SK-N-SH (cell line): ENCODE results near the gene TES. TPM values are rescaled to one million over a fixed set of nuclear protein-coding genes. Genes with fewer than 3 reads are reported as not detected.
A peak's percentile ranks its signal among the peaks of the same experiment; 100 is the strongest.

Source experiments
- CTCF ChIA-PET: fragments of 300-600, 350-600 bp; formaldehyde crosslinking; extraction: SDS; loops from one replicate; lab custom pipeline; 2021; lab: Yijun Ruan, JAX
- POLR2A ChIA-PET: fragments of 350-600 bp; sonication (Branson Sonifier 250); formaldehyde crosslinking; extraction: SDS; loops from one replicate; lab custom pipeline; 2020; ENCODE audit warnings: antibody characterized with exemption, inconsistent platforms; lab: Yijun Ruan, JAX
- DNase-seq: peaks from one replicate; pipeline ENCODE4 v3.0.0; 2012
- H2AFZ ChIP-seq: fragments of 200-600 bp; sonication (generic); 2 replicates; pipeline ENCODE4 v1.8.1; 2016; ENCODE audit warnings: antibody characterized with exemption, mild to moderate bottlenecking, low read depth
- H3F3A ChIP-seq: fragments of 200-600 bp; sonication (generic); replicated peaks from 2 replicates; pipeline ENCODE3; 2016; ENCODE audit warnings: antibody characterized with exemption, mild to moderate bottlenecking; ENCODE audit not compliant: insufficient read depth
- H3K27ac ChIP-seq, 2 experiments: fragments of 200-500 bp in 1 of 2; fragments of 200-600 bp in 1 of 2; sonication (Bioruptor generic) in 1 of 2; sonication (generic), shearing (Covaris generic) in 1 of 2; 2 replicates each; pipeline versions ENCODE4 v1.5.1 to v1.6.1; 2014 to 2016; ENCODE audit warnings: low read depth in 2 of 2, inconsistent platforms in 1 of 2, low read length in 1 of 2, mild to moderate bottlenecking in 1 of 2, mixed read lengths in 1 of 2
- H3K27me3 ChIP-seq: fragments of 200-600 bp; sonication (generic), shearing (Covaris generic); 2 replicates; pipeline ENCODE4 v1.6.1; 2016; ENCODE audit warnings: mixed run types; ENCODE audit not compliant: insufficient read depth
- H3K36me3 ChIP-seq, 2 experiments: fragments of 200-500 bp in 1 of 2; fragments of 200-600 bp in 1 of 2; sonication (Bioruptor generic) in 1 of 2; sonication (generic) in 1 of 2; replicated peaks in 1 of 2; 2 replicates each; pipeline versions ENCODE3 to v1.5.1; 2014 to 2016; ENCODE audit warnings: low read length in 1 of 2, mild to moderate bottlenecking in 1 of 2; ENCODE audit not compliant: insufficient read depth in 2 of 2, control insufficient read depth in 1 of 2
- H3K4me1 ChIP-seq, 2 experiments: fragments of 200-500 bp in 1 of 2; fragments of 200-600 bp in 1 of 2; sonication (Bioruptor generic) in 1 of 2; sonication (generic), shearing (Covaris generic) in 1 of 2; 2 replicates each; pipeline versions ENCODE4 v1.5.1 to v1.6.1; 2014 to 2016; ENCODE audit warnings: low read depth in 1 of 2, low read length in 1 of 2, mixed run types in 1 of 2; ENCODE audit not compliant: insufficient read depth in 2 of 2, control insufficient read depth in 1 of 2
- H3K4me2 ChIP-seq: fragments of 200-600 bp; sonication (generic), shearing (Covaris generic); 2 replicates; pipeline ENCODE4 v1.6.1; 2017; ENCODE audit warnings: mixed run types
- H3K4me3 ChIP-seq, 2 experiments: fragments of 200-500 bp in 1 of 2; fragments of 200-600 bp in 1 of 2; sonication (Bioruptor generic) in 1 of 2; sonication (generic), shearing (Covaris generic) in 1 of 2; 2 replicates each; pipeline versions ENCODE4 v1.5.1 to v1.8.1; 2014 to 2016; ENCODE audit warnings: low read depth in 2 of 2, inconsistent platforms in 1 of 2, low read length in 1 of 2, mild to moderate bottlenecking in 1 of 2, mixed read lengths in 1 of 2, moderate library complexity in 1 of 2
- H3K79me2 ChIP-seq: fragments of 200-600 bp; sonication (generic); 2 replicates; pipeline ENCODE4 v1.8.1; 2017; ENCODE audit warnings: mild to moderate bottlenecking; ENCODE audit not compliant: insufficient read depth
- H3K9ac ChIP-seq: fragments of 200-600 bp; sonication (generic); 2 replicates; pipeline ENCODE4 v1.6.1; 2017; ENCODE audit warnings: mixed run types
- H3K9me2 ChIP-seq: fragments of 200-600 bp; sonication (generic); 2 replicates; pipeline ENCODE4 v1.6.1; 2017; ENCODE audit warnings: mixed run types
- H3K9me3 ChIP-seq: fragments of 200-600 bp; sonication (generic); 2 replicates; pipeline ENCODE4 v1.6.1; 2017; ENCODE audit warnings: mixed run types, mild to moderate bottlenecking, moderate library complexity
- H4K20me1 ChIP-seq: fragments of 200-600 bp; sonication (generic); 2 replicates; pipeline ENCODE4 v1.6.1; 2017; ENCODE audit warnings: mild to moderate bottlenecking, mixed run types; ENCODE audit not compliant: insufficient read depth
- CHD2 ChIP-seq: fragments of 150-350 bp; IDR thresholded peaks from 2 replicates; pipeline ENCODE4 v1.6.1; 2018; ENCODE audit warnings: low read length; ENCODE audit not compliant: partially characterized antibody
- CTCF ChIP-seq: fragments of 200-600 bp; sonication (generic); IDR thresholded peaks from 2 replicates; pipeline ENCODE4 v1.6.1; 2017; ENCODE audit warnings: antibody characterized with exemption, mild to moderate bottlenecking, moderate library complexity
- ELF1 ChIP-seq: IDR thresholded peaks from 2 replicates; pipeline ENCODE4 v1.4.0; 2012
- EP300 ChIP-seq, 2 experiments: IDR thresholded peaks; 2 replicates each; pipeline versions ENCODE4 v1.4.0 to v1.6.1; 2012; ENCODE audit warnings: borderline replicate concordance in 1 of 2, low read depth in 1 of 2, low read length in 1 of 2
- EZH2phosphoT487 ChIP-seq: fragments of 200-600 bp; sonication (generic); IDR thresholded peaks from 2 replicates; pipeline ENCODE4 v1.6.1; 2017; ENCODE audit warnings: low read depth, mixed run types, mild to moderate bottlenecking, antibody characterized with exemption, moderate library complexity, borderline replicate concordance
- FOXM1 ChIP-seq: IDR thresholded peaks from 2 replicates; pipeline ENCODE4 v1.4.0; 2012; ENCODE audit warnings: low read depth, mild to moderate bottlenecking
- IRF3 ChIP-seq: fragments of 150-350 bp; IDR thresholded peaks from 2 replicates; pipeline ENCODE4 v1.6.1; 2016; ENCODE audit warnings: mild to moderate bottlenecking, low read depth, low read length
- MAX ChIP-seq: IDR thresholded peaks from 2 replicates; pipeline ENCODE4 v1.4.0; 2012; ENCODE audit warnings: low read depth
- MXI1 ChIP-seq: IDR thresholded peaks from 2 replicates; pipeline ENCODE4 v1.6.1; 2012; ENCODE audit warnings: mild to moderate bottlenecking, low read depth, low read length, improper control_type of control experiment
- POLR2AphosphoS5 ChIP-seq: IDR thresholded peaks from 2 replicates; pipeline ENCODE4 v1.6.1; 2012; ENCODE audit warnings: low read depth, low read length
- RCOR1 ChIP-seq: fragments of 150-350 bp; IDR thresholded peaks from 2 replicates; pipeline ENCODE4 v1.6.1; 2017; ENCODE audit warnings: antibody characterized with exemption, low read length
- RFX5 ChIP-seq: IDR thresholded peaks from 2 replicates; pipeline ENCODE4 v1.6.1; 2012; ENCODE audit warnings: mild to moderate bottlenecking, improper control_type of control experiment, low read length
- TCF12 ChIP-seq: IDR thresholded peaks from 2 replicates; pipeline ENCODE4 v1.4.0; 2012
- TEAD4 ChIP-seq: IDR thresholded peaks from 2 replicates; pipeline ENCODE4 v1.4.0; 2012; ENCODE audit warnings: mild to moderate bottlenecking, borderline replicate concordance; ENCODE audit not compliant: insufficient read depth
- USF1 ChIP-seq: IDR thresholded peaks from 2 replicates; pipeline ENCODE4 v1.4.0; 2012; ENCODE audit warnings: low read depth, borderline replicate concordance
- YY1 ChIP-seq: IDR thresholded peaks from 2 replicates; pipeline ENCODE4 v1.4.0; 2012; ENCODE audit warnings: low read depth, mild to moderate bottlenecking
- ZBTB33 ChIP-seq: IDR thresholded peaks from 2 replicates; pipeline ENCODE4 v1.4.0; 2012; ENCODE audit warnings: low read depth, borderline replicate concordance
- WGBS: methylation state at CpG from one replicate; pipeline ENCODE4 v1.1.6; 2017; ENCODE audit warnings: low lambda C conversion rate; 5-methylcytosine and 5-hydroxymethylcytosine counted together
- polyA plus RNA-seq, 3 experiments: library from polyadenylated mRNA; depleted of rRNA; stranded (reverse); fragments of >200 nt; gene quantifications; 2 replicates each; pipeline ENCODE4 v1.2.3, GENCODE V29; 2012

The TES gene
- polyA plus RNA-seq, 1 of the 3 experiments (the other 2 are of a cell fraction) = 9.5 TPM

GRCh38 chr7:116224492-116225098 lies 14.3 kb downstream of the TES start:
- peaks cover 10% of the 10 kb centered on the region; the same call in 1 of the 2 replicates for H3K27me3 ChIP-seq
- H3F3A ChIP-seq = peaks cover 16% of the 10 kb centered on the region
- CTCF ChIA-PET = interaction anchor here (2.0 to 5.3 kb wide), 4 partner anchors 11 to 301 kb away, joined by 6 to 28 read pairs (median 17); partner anchors contain the start of gene TES
- H3K9me3 ChIP-seq = no peaks in the 10 kb centered on the region
- WGBS = 61% methylated on average over 2 of the region's 2 CpGs
- H3K9me2 ChIP-seq = no peaks in the 10 kb centered on the region
- H3K36me3 ChIP-seq = no peaks in the 10 kb centered on the region
- POLR2A ChIA-PET = interaction anchor here (1.2 kb wide), 1 partner anchor 14 kb away, joined by 4 read pairs; the partner anchor contains the start of gene TES
- no peaks in the 10 kb centered on the region for H3K79me2 ChIP-seq
- H3K4me1 ChIP-seq = peaks cover 26 to 63% of the 10 kb centered on the region in 2 experiments; a peak in 3 of 4 replicates
- DNase-seq = no peak
- H2AFZ ChIP-seq = no peak overlapping the region
- H3K9ac ChIP-seq = no peak overlapping the region
- peak overlapping the region in 1 of 2 experiments; percentile 39; a peak in 1 of 4 replicates for H3K27ac ChIP-seq
- H3K4me3 ChIP-seq = no peak overlapping the region
- H4K20me1 ChIP-seq = no peaks in the 10 kb centered on the region
- TF ChIP-seq RFX5 (no peak), EZH2phosphoT487 (no peak), CHD2 (no peak), POLR2AphosphoS5 (no peak), TEAD4 (no peak), ELF1 (no peak), MXI1 (no peak), RCOR1 (no peak), EP300 (IDR thresholded peaks at IDR 0.05; ENCODE audit: borderline replicate concordance in 1 of 2, low read depth in 1 of 2, low read length in 1 of 2) (no peak), YY1 (no peak), TCF12 (no peak), USF1 (no peak), ZBTB33 (no peak)
- H3K4me2 ChIP-seq = no peak overlapping the region

- Histone ChIP-seq H3K36me3 (no peaks in the 10 kb centered on the region), H3K27ac (peak overlapping the region in 1 of 2 experiments; percentile 43; a peak in 1 of 4 replicates), H3K4me2 (no peak overlapping the region), H3K79me2 (no peaks in the 10 kb centered on the region), H3K4me3 (no peak overlapping the region), H2AFZ (no peak overlapping the region), H3K4me1 (peaks cover 31 to 64% of the 10 kb centered on the region in 2 experiments; a peak in 3 of 4 replicates), H4K20me1 (no peaks in the 10 kb centered on the region), H3F3A (peaks cover 16% of the 10 kb centered on the region), H3K9ac (no peak overlapping the region), H3K27me3 (peaks cover 10% of the 10 kb centered on the region; the same call in 1 of the 2 replicates), H3K9me3 (no peaks in the 10 kb centered on the region), H3K9me2 (no peaks in the 10 kb centered on the region)
- ChIA-PET POLR2A (no interaction called here), CTCF (interaction anchor here (1.8 to 5.3 kb wide), 5 partner anchors 9 to 300 kb away, joined by 6 to 28 read pairs (median 11); partner anchors contain the start of gene TES)
- no peak for DNase-seq
- TF ChIP-seq MAX = no peak
- no peak for TF ChIP-seq CTCF
- no peak for TF ChIP-seq RCOR1
- TF ChIP-seq IRF3 = no peak
- no peak for TF ChIP-seq TEAD4
- no peak for TF ChIP-seq FOXM1
- TF ChIP-seq CHD2 = no peak
- TF ChIP-seq USF1 = no peak
Measured at GRCh38 chr7:116225860-116226259, 15.5 kb downstream of the TES start.
